Measurements from ENCODE around the gene PTGFR. TPM values are rescaled to one million over a fixed set of nuclear protein-coding genes. Genes with fewer than 3 reads are reported as not detected.

PTGFR gene
- total RNA-seq, 1 experiment from 2014 or later = not detected

- Mint-ChIP-seq H3K27me3 (ENCODE audit: insufficient read depth, unreplicated experiment) (peaks cover 3% of the 10 kb centered on the region), H3K4me1 (ENCODE audit: low read depth, unreplicated experiment) (no peaks in the 10 kb centered on the region), H3K36me3 (ENCODE audit: insufficient read depth, unreplicated experiment) (no peaks in the 10 kb centered on the region), H3K27ac (ENCODE audit: unreplicated experiment) (no peak overlapping the region), H3K4me3 (ENCODE audit: unreplicated experiment) (no peak overlapping the region), H3K9me3 (ENCODE audit: unreplicated experiment) (peaks cover 10% of the 10 kb centered on the region)
- Histone ChIP-seq H3K9me3 (no peaks in the 10 kb centered on the region), H3K4me1 (no peaks in the 10 kb centered on the region), H3K27me3 (replicated peaks; ENCODE audit: control insufficient read depth, insufficient read depth, low read length) (no peaks in the 10 kb centered on the region), H3K4me3 (ENCODE audit: low read depth, low read length) (no peak overlapping the region), H3K36me3 (ENCODE audit: control insufficient read depth, insufficient read depth, low read length) (no peaks in the 10 kb centered on the region)
- ChIA-PET CTCF (no interaction called here), POLR2A (no interaction called here)
- no peak for DNase-seq
- no TSS peak for BruUV-seq (replicated peaks)
- intact Hi-C loops (cut with micrococcal nuclease; ENCODE audit: unreplicated experiment) = no loop called here
- TF ChIP-seq, protein P1, sequence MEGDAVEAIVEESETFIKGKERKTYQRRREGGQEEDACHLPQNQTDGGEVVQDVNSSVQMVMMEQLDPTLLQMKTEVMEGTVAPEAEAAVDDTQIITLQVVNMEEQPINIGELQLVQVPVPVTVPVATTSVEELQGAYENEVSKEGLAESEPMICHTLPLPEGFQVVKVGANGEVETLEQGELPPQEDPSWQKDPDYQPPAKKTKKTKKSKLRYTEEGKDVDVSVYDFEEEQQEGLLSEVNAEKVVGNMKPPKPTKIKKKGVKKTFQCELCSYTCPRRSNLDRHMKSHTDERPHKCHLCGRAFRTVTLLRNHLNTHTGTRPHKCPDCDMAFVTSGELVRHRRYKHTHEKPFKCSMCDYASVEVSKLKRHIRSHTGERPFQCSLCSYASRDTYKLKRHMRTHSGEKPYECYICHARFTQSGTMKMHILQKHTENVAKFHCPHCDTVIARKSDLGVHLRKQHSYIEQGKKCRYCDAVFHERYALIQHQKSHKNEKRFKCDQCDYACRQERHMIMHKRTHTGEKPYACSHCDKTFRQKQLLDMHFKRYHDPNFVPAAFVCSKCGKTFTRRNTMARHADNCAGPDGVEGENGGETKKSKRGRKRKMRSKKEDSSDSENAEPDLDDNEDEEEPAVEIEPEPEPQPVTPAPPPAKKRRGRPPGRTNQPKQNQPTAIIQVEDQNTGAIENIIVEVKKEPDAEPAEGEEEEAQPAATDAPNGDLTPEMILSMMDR (IDR thresholded peaks at IDR 0.05; ENCODE audit: insufficient read depth in 1 of 2, low read depth in 1 of 2, low read length in 1 of 2, severe bottlenecking in 1 of 2, unreplicated experiment in 1 of 2) = no peak
These were observed 16.7 kb upstream of the PTGFR start for GRCh38 chr1:78474092-78474491.

- no peak for DNase-seq
- ChIA-PET POLR2A (no interaction called here), CTCF (no interaction called here)
- TF ChIP-seq, protein P1 (IDR thresholded peaks at IDR 0.05; ENCODE audit: insufficient read depth in 1 of 2, low read depth in 1 of 2, low read length in 1 of 2, severe bottlenecking in 1 of 2, unreplicated experiment in 1 of 2) = no peak
- H3K4me3 Mint-ChIP-seq (ENCODE audit: unreplicated experiment) = no peak overlapping the region
- no peak overlapping the region for H3K4me3 ChIP-seq (ENCODE audit: low read depth, low read length)
- no peaks in the 10 kb centered on the region for H3K36me3 ChIP-seq (ENCODE audit: control insufficient read depth, insufficient read depth, low read length)
- no peaks in the 10 kb centered on the region for H3K9me3 Mint-ChIP-seq (ENCODE audit: unreplicated experiment)
- H3K9me3 ChIP-seq = no peaks in the 10 kb centered on the region
- no peaks in the 10 kb centered on the region for H3K27me3 Mint-ChIP-seq (ENCODE audit: insufficient read depth, unreplicated experiment)
- no TSS peak for BruUV-seq (replicated peaks)
- intact Hi-C loops (cut with micrococcal nuclease; ENCODE audit: unreplicated experiment) = no loop called here
- H3K4me1 ChIP-seq = no peaks in the 10 kb centered on the region
- no peaks in the 10 kb centered on the region for H3K27me3 ChIP-seq (replicated peaks; ENCODE audit: control insufficient read depth, insufficient read depth, low read length)
- H3K4me1 Mint-ChIP-seq (ENCODE audit: low read depth, unreplicated experiment) = no peaks in the 10 kb centered on the region
- no peak overlapping the region for H3K27ac Mint-ChIP-seq (ENCODE audit: unreplicated experiment)
- no peaks in the 10 kb centered on the region for H3K36me3 Mint-ChIP-seq (ENCODE audit: insufficient read depth, unreplicated experiment)
These were observed 14.7 kb upstream of the PTGFR start for GRCh38 chr1:78475888-78476610.

DNA sequence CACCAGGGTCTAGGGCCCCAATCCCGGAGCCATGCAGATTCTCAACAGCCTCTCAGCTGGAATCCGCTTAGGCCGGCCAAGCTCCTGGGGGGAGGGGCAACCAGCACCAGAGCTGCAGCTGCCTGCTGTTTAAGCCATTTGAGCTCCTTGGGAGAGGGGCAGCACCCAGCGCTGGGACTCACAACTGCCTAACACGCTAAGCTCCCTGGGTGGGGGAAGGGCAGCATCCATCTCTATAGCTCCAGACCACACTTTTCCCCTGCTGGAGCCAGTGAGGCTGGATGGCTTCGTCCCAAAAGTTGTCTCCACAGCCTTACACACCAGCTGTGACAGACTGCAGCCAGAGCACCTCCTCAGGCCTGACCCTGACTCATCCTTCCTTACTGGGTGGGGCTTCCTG, 6.9 kb upstream of the PTGFR start:
- H3K4me3 ChIP-seq (ENCODE audit: low read depth, low read length) = no peak overlapping the region
- intact Hi-C loops (cut with micrococcal nuclease; ENCODE audit: unreplicated experiment) = no loop called here
- no peak for DNase-seq
- Mint-ChIP-seq H3K4me3 (ENCODE audit: unreplicated experiment) (no peak overlapping the region), H3K36me3 (ENCODE audit: insufficient read depth, unreplicated experiment) (no peaks in the 10 kb centered on the region), H3K27me3 (ENCODE audit: insufficient read depth, unreplicated experiment) (no peaks in the 10 kb centered on the region), H3K9me3 (ENCODE audit: unreplicated experiment) (no peaks in the 10 kb centered on the region), H3K27ac (ENCODE audit: unreplicated experiment) (no peak overlapping the region), H3K4me1 (ENCODE audit: low read depth, unreplicated experiment) (no peaks in the 10 kb centered on the region)
- BruUV-seq (replicated peaks) = no TSS peak
- no peaks in the 10 kb centered on the region for H3K27me3 ChIP-seq (replicated peaks; ENCODE audit: control insufficient read depth, insufficient read depth, low read length)
- ChIA-PET POLR2A (no interaction called here), CTCF (no interaction called here)
- H3K4me1 ChIP-seq = no peaks in the 10 kb centered on the region
- H3K36me3 ChIP-seq (ENCODE audit: control insufficient read depth, insufficient read depth, low read length) = no peaks in the 10 kb centered on the region
- H3K9me3 ChIP-seq = no peaks in the 10 kb centered on the region
- TF ChIP-seq, protein P1 (IDR thresholded peaks at IDR 0.05; ENCODE audit: insufficient read depth in 1 of 2, low read depth in 1 of 2, low read length in 1 of 2, severe bottlenecking in 1 of 2, unreplicated experiment in 1 of 2) = no peak

Measured in Caco-2 (cell line).